Activated CD4-positive, alpha-beta T cell treated with anti-CD3 and anti-CD28 coated beads, Interleukin-10, Interleukin-2, amounts not matched to agents 100 ng/mL and 50 ng/mL, durations not matched to agents 16 hours and 8 hours (primary cell): ENCODE measurements around the gene PAQR5.
A peak's percentile ranks its signal among the peaks of the same experiment; 100 is the strongest.
"Not testable (repeated sequence)": the region's sequence is repeated elsewhere in the genome, so short reads cannot be mapped to it uniquely, and the experiment has no call there.

Source experiments
- DNase-seq: peaks from one replicate; pipeline ENCODE4 v3.0.0-alpha.2; 2020

PAQR5 gene

DNA sequence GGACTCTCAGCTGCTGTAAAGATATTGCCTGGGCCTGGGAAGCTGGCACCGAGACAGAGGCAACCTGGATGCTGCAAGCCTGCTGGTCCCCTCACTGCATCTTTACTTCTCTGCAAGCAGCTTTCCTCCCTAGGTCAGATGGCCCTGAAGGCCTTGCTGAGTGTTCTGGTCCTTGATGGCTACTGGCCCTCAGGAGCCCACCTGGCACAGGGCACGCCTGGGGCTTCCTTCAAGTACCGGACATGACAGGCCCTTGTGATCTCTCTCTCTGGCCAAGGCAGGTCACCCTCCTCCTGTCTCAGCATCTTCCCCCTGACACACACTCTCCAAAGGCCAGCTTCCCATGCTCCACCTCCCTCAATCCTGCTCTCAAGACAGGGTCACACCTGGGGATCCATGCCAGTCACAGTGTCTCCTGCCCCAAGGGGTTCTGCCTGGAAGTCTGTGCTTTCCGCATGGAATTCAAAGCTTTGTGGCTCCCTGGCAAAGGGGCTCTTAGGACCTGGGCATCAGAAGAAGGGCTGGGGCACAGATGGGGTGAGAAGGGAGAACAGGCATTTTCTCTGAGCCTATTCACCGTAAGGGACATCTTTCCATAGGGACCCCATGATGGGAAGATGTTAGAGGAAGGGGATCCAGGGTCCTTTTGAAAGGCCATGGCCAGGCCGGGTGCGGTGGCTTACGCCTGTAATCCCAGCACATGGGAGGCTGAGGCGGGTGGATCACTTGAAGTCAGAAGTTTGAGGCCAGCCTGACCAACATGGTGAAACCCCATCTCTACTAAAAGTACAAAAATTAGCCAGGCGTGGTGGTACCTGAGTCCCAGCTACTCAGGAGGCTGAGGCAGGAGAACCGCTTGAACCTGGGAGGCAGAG lies 4.7 kb upstream of the PAQR5 start:
- DNase-seq, result no peak

DNA sequence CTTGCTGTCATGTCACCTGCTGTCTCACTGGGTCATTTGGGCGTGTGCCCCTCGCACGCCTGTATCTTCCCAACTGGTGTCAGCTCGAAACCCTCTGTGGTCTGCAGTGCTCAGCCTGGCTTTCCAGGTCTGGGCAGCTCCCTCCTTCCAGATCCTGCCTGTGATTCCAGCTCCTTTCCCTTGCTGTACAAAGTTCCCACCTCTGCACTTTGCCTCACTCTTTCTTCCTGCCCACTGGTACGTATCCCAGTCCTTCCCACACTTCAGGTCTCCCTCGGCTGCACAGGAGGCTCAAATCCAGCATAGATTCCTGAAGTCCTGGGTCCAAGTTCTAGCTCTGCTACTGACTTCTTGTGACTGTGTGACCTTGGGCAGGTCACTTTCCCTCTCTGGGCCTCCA lies 2.1 kb upstream of the PAQR5 start:
- no peak for DNase-seq

DNA sequence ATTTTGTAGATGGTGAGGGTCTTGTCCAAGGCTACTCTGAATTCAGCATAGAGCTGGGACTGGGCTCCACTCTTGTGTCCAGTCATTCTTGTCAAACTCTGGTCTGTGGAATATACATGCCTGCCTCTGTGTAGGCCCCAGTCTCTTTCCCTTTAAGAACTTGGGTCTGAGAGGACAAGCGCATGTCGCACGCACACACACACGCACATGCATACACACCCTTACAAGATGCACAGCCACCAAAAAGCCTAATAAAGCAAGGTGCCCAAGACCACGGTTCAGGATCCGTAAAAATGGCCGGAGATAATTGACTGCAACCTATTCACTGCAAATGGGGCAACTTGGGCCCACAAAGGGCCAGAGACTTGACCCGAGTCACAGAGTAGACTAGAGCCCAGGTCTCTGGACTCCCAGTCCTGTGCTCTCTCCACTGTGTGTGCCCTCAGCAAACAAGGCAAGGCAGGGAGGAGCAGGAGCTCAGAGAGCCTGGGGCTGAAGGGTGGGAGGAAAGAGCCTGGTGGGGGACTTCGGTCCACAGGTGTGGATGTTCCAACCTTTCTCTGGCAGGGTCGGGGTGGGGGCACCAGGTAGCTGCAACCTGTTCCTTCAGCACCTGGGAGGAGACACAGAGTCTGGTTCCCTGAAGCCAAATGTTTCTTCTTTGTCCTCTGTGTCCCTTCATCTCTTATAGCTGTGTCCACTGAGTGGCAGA lies 914 bp upstream of the PAQR5 start:
- DNase-seq, result no peak

DNA sequence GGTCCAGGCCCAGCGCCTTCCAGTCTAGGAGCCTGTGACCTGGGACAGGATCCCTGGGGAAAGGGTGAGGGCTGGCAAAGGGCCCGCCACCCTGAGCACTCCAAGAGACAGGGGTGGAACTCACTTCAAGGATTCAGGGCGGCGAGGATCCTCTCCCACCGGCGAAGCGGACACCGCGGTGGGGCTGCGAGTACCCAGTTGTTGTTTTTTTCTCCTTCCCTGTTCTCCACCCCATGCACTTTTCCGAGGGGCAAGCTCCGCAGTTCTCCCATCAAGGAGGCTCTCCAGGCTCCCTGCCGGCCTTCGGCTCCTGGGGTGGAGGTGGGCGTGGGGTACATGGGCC lies 387 bp upstream of the PAQR5 start:
- DNase-seq, result no peak

DNA sequence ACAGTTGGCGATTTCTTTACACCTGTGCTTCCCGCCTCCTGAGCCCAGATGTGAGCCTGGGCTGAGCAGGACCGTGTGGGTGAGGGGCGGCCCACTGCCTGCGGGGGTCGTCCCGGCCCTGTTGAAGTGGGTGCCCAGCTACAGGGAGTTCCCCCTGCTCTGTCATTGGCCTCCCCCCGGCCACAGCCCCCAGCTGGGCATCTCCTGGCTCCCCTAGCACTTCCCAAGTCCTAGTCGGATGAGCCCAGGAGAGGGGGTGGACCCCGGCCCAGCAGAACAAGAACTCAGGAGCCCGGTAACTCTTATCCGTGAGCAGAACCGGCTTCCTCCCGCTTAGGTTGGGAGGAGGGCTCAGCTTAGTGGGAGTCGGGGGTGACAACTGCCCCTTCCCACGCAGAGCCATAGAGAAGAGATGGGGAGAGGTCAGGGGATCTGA lies 757 bp downstream of the PAQR5 start:
- no peak for DNase-seq

DNA sequence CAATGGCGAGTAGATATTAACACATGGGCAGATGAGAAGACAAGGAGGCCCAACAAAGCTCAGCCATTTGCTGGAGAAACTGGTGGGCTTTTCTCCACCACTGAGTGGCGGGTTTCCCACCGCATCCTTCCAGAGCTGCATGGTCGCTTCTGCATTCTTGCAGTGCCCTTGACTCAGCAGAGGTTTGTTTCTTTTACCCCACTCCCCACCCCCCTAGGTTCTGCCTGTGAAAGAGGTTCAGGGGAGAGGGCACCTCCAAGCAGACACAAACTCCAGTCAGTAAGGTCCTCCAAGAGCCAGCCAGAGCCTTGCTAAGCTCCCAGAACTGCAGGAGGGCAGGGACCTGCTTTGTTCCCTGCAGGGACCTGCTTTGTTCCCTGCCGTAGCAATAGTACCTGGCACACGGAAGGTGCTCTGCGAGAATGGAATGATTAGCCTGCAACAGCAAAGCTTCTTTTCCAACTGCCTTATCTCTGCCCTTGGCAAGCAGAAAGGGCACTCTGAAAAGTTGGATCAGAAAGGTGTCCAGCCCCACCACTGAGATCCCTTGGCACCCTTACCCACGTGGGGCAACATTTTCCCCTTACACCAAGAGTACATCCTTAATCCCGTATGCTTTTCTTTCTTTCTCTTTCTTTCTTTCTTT lies 1.4 kb downstream of the PAQR5 start:
- no peak for DNase-seq

DNA sequence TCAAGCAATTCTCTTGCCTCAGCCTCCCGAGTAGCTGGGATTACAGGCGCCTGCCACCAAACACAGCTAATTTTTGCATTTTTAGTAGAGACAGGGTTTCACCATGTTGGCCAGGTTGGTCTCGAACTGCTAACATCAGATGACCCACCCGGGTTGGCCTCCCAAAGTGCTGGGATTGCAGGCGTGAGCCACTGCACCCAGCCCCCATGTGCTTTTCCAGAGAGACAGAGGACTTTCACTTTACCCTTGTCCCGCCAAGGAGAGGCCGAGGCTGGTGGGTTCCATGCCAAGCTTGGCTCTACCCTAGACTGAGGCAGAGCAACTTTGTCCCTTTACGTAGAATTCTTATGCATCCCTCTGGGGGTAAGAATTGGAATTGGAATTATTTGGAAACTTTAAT lies 2.4 kb downstream of the PAQR5 start:
- DNase-seq, result not testable (repeated sequence)

DNA sequence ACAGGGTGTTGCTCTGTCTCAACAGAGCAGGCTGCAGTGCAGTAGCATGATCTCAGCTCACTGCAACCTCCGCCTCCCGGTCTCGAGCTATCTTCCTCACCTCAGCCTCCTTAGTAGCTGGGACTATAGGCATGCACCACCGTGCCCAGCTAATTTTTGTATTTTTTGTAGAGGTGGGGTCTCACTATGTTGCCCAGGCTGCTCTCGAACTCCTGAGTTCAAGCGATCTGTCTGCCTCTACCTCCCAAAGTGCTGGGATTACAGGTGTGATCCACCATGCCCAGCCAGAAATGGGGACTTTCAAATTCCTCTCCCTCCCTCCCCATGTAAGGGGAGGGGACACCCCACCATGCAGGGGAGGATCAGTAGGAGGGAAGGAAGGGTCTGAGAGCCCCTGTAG lies 3.4 kb downstream of the PAQR5 start:
- DNase-seq, result not testable (repeated sequence)

DNA sequence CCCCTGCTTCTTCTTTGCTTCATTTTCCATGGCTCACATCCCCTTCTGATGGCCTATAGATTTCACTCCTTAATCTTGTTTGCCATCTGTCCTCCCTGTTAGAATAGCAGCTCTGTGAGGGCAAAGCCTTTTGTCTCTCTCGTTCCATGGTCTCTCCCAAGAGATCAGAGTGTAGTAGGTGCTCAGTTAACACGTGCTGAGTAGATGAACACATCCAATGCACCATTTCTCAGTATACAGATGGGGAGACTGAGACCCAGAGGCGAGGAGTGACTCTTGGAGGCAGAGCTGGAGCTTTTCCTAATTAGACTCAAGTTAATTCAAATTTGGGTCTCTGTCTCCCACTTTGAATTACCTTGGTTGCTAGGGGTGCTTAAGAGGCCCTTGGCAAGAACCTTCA lies 4.2 kb downstream of the PAQR5 start:
- no peak for DNase-seq

DNA sequence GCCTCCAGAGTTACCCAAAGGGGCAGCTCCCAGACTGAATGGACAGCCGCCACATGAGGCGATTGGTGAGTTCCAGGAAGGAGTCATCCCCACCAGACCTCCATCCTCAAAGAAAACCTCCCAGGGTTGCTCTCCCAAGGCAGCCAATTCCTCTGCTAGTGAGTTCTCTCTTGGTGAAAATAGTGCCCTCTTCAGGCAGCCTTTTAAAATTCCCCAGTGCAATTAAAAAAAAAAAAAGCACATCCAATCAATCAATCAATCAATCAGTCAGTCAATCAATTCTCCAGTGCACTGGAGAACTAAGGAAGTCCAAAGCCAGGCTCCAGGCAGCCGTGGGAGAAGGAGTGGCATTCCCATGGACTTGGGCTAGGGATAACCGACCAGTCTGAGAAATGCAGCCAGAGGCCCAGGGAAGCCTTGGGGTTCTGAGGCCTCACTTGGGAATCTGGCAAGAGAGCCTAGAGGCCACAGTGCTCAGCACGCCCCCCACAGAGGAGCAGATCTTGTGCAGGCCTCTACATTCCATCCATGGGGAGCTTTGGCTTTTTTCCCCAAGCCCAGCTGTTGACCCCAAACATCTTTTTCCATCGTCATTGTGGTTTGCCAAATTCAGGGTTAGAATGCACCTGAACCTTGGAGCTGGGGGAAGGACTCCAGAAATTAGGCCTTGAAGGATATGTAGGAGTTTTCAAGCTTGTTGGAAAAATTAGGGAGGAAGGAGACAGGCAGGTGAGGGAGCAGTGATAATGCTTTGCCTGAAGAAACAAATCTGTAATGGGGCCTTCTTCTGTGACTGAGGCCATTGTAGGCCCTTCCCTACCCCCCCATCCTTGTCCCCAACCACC lies 4.8 kb downstream of the PAQR5 start:
- DNase-seq, result peak; percentile 24

DNA sequence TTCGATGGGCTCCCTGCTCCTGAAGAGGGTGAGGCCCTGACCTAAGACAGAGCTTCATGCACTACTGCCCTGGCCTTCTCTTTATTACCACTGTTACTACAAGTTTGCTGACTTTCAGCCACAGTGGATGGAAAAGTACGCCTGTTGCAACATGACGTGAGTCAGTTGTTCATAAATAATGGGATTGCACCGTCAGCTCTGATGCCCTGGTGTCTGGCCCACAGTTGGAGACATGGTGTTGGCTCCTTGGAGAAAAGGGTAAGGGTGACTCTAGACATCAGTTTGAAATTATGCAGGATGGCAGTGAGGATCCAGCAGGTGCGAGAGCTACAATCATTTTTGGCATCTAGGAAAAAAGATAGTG lies 5.5 kb downstream of the PAQR5 start:
- DNase-seq, result no peak

DNA sequence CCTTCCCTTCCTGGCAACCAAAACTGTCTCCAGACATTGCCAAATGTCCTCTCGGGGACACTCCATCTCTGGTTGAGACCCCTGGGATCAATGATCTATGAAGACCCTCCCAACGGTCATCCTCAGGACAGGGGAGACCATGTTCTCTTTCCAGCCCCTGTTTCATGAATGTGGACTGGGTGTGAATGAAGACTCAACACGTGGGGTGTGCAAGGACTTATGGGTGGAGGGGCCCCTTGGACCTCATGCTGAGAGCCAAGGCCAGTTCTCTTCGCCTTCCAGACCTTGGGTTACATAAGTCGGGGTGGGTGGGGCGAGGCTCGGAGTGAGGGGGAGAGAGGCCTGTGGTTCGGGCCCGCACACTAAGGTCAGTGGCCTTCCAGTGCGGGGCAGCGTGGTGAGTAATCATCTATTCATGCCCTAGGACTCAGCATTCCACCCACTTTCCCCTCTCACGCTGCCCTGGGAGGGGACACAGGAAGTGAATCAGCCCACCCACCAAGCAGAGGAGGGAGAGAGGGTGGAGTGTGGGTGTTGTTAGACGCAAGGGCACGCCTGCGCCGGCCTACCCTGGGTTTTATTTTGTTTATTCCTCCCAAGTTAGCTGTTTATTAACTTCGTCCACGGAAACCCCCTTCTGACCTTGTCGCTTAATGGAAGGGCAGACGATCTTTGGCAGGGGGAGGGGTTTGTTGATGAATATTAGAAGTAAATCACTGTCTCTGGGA lies 6.7 kb downstream of the PAQR5 start:
- no peak for DNase-seq

DNA sequence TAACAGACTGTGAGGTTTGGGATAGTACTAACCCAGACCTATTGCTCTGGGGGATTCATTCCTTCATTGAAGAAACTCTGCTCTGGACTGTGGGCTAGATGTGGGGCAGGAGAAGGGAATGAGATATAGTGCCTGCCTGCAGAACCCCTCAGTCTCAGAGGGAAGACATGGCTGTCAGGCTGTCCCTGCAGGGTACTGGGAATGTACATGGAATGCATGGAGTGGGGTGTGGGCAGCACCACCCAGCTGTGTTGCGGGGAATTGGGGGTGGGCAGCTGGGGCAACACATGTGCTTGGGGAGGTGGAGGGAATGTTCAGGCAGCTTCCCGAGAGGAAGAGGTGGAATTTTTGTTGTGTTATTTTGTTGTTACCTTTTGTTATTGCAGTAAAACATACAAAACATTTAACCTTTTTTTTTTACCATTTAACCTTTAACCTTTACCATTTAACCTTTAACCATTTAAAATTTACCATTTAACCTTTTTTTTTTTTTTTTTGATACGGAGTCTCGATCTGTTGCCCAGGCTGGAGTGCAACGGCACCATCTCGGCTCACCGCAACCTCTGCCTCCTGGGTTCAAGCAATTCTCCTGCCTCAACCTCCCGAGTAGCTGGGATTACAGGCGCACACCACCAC lies 7.3 kb downstream of the PAQR5 start:
- DNase-seq, result no peak

DNA sequence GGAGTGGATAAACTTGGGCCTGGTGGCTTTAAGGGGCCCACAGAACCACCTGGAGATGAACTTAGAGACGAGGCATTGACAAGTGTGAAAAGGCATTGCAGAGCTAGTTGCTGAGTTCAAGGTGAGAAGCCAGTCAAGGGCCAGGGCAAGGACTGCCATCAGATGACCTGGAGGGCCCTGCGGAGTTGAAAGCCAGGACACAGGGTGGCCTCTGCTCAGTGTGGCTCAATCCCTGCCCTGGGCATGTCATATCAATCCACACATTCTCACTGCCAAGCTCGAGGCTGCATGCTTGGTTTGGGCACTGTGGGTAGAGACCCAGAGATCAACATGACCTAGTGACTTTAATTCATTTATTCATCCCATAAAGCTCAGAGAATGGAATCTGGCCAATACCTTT lies 9.2 kb downstream of the PAQR5 start:
- no peak for DNase-seq

DNA sequence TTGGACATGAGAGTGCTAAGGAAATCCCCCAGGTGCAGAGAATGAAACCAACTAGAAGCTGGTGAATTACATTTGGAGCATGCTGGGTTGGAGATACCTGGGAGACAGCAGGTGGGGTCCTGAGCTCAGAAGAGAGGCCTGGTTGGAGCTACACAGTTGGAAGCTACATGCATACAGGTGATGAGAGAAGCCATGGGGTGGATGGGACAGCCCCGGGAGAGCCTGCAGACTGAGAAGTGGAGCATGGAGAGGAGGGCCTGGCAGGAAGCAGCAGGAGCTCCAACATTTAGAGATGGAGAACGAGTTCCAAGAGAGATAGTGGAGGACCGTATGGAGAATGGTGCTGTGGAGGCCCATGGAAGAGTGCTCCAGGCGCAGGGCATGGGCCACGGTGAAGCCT lies 10.2 kb downstream of the PAQR5 start:
- DNase-seq, result no peak

DNA sequence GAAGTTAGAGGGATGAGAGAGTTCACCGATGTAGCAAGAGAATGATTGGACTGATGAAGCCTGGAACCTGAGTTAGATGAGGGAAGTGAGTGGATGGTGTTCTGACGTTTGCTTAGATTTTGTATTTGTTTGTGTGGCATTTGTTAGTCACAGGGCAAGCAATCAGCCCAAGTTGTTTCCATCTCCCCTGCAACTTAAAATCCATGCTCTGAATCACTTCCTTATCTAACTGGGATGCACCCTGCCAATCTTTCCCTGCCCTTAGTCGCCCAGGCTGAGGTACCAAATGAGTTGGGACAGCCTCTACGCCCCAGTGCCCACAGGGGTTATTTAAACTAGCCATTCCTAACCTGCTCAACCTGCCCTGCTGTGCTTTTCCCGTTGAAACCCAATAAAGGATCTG lies 12.6 kb downstream of the PAQR5 start:
- DNase-seq, result no peak

DNA sequence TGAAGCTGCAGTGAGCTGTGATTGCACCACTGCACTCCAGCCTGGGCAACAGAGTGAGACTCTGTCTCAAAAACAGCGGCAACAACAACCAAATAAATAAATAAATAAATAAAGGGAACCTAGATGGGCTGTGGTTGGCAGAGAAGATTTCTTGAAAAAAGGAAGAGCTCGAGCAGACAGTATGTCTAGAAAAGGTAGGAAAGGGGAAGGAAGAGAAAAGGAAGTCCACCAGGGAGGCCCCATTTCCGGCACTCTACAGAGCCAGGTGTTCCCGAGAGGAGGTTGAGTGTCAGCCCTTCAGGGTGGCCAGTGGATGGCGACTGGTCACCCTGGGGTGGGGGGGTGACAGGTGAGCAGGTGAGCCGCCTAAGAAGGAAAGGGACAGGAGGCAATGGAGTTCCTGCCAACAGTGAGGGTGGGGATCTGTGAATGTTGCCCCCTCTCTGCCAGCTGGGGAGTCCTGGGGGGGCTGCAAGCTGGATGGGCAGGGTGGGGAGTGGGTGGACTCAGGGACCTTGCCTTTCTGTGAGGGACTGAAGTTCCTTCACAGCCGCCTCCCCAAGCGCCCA lies 14.8 kb downstream of the PAQR5 start:
- no peak for DNase-seq

DNA sequence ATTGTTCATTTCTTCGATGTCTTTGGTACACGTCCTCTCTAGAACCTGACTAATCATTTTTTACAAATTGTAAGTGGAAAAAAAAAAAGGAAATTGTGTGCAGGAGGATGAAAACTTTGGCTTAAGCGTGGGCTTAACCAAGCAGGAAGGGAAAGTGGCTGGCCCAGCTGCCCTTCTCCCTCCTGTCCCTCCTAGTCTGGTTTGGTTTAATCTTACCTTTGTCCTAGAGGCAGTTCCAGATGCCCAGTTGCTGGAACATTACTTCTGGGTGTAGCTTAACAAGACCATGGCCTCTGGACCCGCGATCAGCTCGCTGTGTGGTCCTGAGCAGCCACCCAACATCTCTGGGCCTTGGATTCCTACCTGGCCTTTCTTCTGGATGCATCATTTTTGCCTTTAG lies 15.4 kb downstream of the PAQR5 start:
- DNase-seq, result no peak

DNA sequence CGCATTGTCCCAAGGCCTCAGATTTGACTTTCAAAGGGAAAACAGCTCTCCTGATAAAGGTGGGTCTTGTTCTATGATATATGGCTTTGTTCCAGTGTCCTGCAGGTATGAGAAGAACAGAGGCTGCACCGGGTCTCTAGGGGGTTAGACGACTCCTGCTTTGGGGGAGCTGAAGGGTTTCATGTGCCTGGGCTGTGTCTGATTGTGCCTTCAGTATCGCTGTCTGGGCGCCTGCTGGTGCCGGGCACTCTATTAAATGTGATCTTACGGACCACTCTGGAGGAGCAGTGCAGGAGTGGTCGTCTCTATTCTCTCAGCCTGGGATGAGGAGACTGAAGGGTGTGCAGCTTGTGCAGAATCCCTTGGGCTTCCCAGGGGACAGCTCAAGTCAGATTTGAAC lies 16.0 kb downstream of the PAQR5 start:
- DNase-seq, result no peak

DNA sequence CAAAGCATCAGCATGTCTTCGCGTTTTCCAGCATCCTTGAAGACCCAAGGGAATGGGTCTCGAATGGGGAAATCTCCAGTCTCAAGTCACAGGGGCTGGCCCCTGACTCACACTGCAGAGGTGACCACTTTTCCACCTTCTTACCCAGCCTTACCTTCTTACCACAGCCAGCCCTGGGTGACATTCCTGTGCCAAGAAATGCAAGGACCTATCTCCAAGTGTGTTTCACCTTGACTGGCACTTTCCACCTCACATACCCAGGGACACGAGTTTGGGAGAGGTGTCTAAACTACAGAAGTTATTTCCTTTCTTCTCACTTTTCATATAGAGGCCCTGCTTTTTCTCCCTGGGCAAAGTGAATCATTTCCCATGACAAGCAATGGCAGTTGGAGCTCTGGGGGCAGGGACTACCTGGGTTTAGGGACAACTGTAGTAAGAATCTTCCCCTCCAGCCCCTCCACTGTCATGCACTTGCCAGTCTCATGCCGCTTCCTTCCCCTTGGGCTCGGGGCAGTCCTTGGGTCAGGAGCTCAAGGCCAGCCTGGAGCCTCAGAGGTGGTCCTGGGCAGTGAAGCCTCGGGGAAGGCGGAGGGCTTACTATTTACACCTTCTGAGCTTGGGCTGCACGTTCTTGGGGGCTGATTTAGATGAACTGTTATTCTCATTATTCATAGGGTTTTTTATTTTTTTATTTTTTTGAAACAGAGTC lies 16.8 kb downstream of the PAQR5 start:
- DNase-seq, result no peak

DNA sequence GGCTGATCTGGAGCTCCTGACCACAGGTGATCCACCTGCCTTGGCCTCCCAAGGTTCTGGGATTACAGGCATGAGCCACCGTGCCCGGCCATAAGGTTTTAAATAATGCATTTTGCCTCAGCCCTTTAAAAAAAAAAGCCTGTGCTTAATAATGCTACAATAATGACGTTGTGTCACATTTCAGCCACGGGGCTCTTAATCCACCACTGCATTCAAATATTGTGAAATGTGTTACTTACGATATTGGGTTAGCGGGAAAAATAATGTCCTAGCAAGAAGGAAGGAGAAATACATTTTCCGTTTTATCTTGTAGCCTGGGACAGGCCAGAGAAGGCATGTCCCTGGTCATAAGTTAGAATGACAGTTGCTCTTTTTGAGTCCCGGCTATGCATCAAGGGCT lies 17.6 kb downstream of the PAQR5 start:
- DNase-seq, result no peak
